Endometrial microvascular endothelial cells (primary cell): ENCODE data around the gene SMURF2. TPM values are rescaled to one million over a fixed set of nuclear protein-coding genes. Genes with fewer than 3 reads are reported as not detected.

Experiments used
- in situ Hi-C: cut with HindIII; loops from 2 replicates; pipeline ENCODE4 v1.10.0; 2017; ENCODE audit warnings: low sequenced_read_pairs, low pct_unique_long_range_greater_than_20kb; ENCODE audit errors: inconsistent ontology term
- total RNA-seq: library from RNA; depleted of rRNA; stranded (reverse); fragments of >200 nt; gene quantifications from one replicate; pipeline ENCODE4 v1.2.3, GENCODE V29; 2015; ENCODE audit errors: inconsistent ontology term

Gene SMURF2
- total RNA-seq, 1 donor from 2014 or later, result 138 TPM

GRCh38 chr17:64565563-64565962 is 96.5 kb downstream of the SMURF2 start:
- in situ Hi-C loops, result no loop called here

- in situ Hi-C loops, result no loop called here
Observed at GRCh38 chr17:64564098-64564497, 98.0 kb downstream of the SMURF2 start.

- in situ Hi-C loops, result no loop called here
Observed at GRCh38 chr17:64555281-64555680, 106.8 kb downstream of the SMURF2 start.

GRCh38 chr17:64554028-64554637 is 108.0 kb downstream of the SMURF2 start:
- in situ Hi-C loops, result no loop called here

GRCh38 chr17:64551461-64551860 is 110.6 kb downstream of the SMURF2 start:
- in situ Hi-C loops, result no loop called here

- in situ Hi-C loops, result no loop called here
Observed at GRCh38 chr17:64547319-64547718, 114.8 kb downstream of the SMURF2 start.

- in situ Hi-C loops, result no loop called here
Observed at GRCh38 chr17:64546716-64547115, 115.4 kb downstream of the SMURF2 start.

- in situ Hi-C loops, result no loop called here
Observed at GRCh38 chr17:64544742-64545141, 117.4 kb downstream of the SMURF2 start.

GRCh38 chr17:64540118-64540776 is 121.9 kb downstream of the SMURF2 start:
- in situ Hi-C loops, result no loop called here

GRCh38 chr17:64538508-64539130 is 123.5 kb downstream of the SMURF2 start:
- in situ Hi-C loops, result no loop called here

- in situ Hi-C loops, result no loop called here
Observed at GRCh38 chr17:64537488-64537887, 124.6 kb downstream of the SMURF2 start.

GRCh38 chr17:64536913-64537312 is 125.2 kb downstream of the SMURF2 start:
- in situ Hi-C loops, result no loop called here

GRCh38 chr17:64535357-64535756 is 126.8 kb downstream of the SMURF2 start:
- in situ Hi-C loops, result no loop called here

GRCh38 chr17:64534187-64534586 is 127.9 kb downstream of the SMURF2 start:
- in situ Hi-C loops, result no loop called here

GRCh38 chr17:64533784-64534183 is 128.3 kb downstream of the SMURF2 start:
- in situ Hi-C loops, result no loop called here

- in situ Hi-C loops, result no loop called here
Observed at GRCh38 chr17:64532409-64532808, 129.7 kb downstream of the SMURF2 start.

GRCh38 chr17:64531955-64532371 is 130.1 kb downstream of the SMURF2 start:
- in situ Hi-C loops, result no loop called here

GRCh38 chr17:64529221-64529620 is 132.9 kb downstream of the SMURF2 start:
- in situ Hi-C loops, result no loop called here

GRCh38 chr17:64527914-64528313 is 134.2 kb downstream of the SMURF2 start:
- in situ Hi-C loops, result no loop called here

- in situ Hi-C loops, result no loop called here
Observed at GRCh38 chr17:64520359-64520758, 141.7 kb downstream of the SMURF2 start.
